ENCODE results near the gene RAP2C. TPM values are rescaled to one million over a fixed set of nuclear protein-coding genes. Genes with fewer than 3 reads are reported as not detected.
A peak's percentile ranks its signal among the peaks of the same experiment; 100 is the strongest.
"Not testable (repeated sequence)": the region's sequence is repeated elsewhere in the genome, so short reads cannot be mapped to it uniquely, and the experiment has no call there.

Gene RAP2C
- total RNA-seq, 1 donor from 2014 or later = 15.5 TPM

GRCh38 chrX:132200976-132201375, 18.3 kb downstream of the RAP2C start:
- DNase-seq (ENCODE audit: low read depth, low spot score) = no peak

DNA sequence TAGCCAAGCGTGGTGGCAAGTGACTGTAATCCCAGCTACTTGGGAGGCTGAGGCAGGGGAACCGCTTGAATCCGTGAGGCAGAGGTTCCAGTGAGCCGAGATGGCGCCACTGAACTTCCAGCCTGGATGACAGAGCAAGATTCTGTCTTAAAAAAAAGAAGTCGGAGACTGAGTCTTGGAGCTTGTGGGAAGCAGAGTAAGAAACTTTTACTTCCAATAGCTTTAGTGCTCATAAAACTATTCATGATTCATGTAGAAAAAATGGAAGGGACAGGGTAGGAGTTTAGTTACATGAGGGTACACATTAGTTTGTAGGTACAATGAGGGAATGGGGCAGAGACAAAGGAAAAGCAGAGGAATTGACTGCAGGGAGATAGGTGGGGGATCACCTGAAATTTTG, 19.3 kb downstream of the RAP2C start:
- DNase-seq (ENCODE audit: low read depth, low spot score) = no peak

DNA sequence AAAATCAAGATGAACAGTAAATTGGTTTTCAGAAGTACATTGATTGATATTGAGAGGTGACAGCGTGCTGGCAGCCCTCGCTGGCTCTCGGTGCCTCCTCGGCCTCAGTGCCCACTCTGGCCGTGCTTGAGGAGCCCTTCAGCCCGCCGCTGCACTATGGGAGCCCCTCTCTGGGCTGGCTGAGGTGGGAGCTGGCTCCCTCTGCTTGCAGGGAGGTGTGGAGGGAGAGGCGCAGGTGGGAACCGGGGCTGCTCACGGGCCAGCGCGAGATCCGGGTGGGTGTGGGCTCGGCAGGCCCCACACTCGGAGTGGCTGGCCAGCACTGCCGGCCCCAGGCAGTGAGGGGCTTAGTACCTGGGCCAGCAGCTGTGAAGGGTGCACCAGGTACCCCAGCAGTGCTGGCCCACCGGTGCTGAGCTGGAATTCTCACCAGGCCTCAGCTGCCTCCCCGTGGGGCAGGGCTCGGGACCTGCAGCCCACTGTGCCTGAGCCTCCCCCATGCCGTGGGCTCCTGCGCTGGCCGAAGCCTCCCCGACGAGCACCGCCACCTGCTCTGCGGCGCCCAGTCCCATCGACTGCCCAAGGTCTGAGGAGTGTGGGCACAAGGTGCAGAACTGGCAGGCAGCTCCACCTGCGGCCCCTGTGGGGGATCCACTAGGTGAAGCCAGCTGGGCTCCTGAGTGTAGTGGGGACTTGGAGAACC, 25.2 kb downstream of the RAP2C start:
- no peak for DNase-seq (ENCODE audit: low read depth, low spot score)

DNA sequence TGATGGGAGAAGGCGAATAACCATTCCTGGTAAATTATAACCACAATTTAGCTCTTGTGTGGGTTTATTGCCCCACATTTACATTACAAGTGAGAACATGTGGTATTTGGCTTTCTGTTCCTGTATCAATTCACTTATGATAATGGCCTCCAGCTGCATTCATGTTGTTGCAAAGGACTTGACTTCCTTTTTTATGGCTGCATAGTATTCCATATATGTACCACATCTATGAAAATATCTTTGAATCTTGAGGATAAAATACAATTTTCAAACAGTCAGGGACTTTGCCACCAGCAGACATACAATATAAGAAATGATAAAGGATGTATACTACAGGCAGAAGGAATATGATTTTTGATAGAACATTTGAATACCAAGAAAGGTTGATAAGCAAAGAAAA, 27.3 kb downstream of the RAP2C start:
- DNase-seq (ENCODE audit: low read depth, low spot score) = no peak

DNA sequence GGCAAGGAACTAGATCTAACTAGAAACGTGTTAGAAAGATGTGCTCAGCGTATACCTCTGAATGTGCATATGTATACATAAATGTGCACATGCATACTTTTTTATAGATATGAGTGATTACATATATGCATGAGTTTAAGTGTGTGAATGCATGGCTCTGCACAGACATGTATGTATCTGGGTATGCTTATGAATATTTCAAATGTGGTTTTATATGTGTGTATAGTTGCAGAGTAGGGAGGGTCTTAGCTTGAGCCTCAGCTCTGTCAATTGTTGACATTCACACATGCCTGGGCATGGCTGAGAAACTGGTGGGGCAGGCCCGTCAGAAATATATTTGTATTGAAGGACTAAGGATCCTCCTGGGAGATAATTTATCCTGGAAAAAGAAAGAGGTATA, 31.1 kb downstream of the RAP2C start:
- no peak for DNase-seq (ENCODE audit: low read depth, low spot score)

GRCh38 chrX:132187451-132187850, 31.8 kb downstream of the RAP2C start:
- DNase-seq (ENCODE audit: low read depth, low spot score) = peak; percentile 48

- DNase-seq (ENCODE audit: low read depth, low spot score) = no peak
Measured at GRCh38 chrX:132184871-132185270, 34.4 kb downstream of the RAP2C start.

GRCh38 chrX:132181364-132181763, 37.9 kb downstream of the RAP2C start:
- DNase-seq (ENCODE audit: low read depth, low spot score) = no peak

- DNase-seq (ENCODE audit: low read depth, low spot score) = no peak
Measured at GRCh38 chrX:132180929-132181328, 38.3 kb downstream of the RAP2C start.

DNA sequence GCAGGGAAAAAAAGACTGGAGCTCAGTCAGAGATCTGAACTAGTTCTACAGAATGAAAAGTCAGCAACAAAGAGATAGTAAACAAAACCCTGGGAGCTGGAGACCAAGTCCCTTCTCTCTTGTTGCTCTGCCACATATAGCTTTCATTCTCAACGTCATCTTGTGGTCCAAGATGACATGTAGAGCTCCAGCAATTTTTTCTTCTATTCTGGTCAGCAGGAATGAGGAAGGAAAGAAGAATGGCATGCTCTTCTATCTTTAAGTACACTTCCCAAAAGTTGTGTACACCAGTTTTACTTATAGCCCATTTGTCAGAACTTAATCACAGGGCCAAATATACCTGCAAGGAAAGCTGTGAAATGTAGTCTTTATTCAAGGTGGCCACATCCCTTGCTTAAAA, 45.6 kb downstream of the RAP2C start:
- DNase-seq (ENCODE audit: low read depth, low spot score) = no peak

GRCh38 chrX:132171881-132172280, 47.4 kb downstream of the RAP2C start:
- DNase-seq (ENCODE audit: low read depth, low spot score) = no peak

DNA sequence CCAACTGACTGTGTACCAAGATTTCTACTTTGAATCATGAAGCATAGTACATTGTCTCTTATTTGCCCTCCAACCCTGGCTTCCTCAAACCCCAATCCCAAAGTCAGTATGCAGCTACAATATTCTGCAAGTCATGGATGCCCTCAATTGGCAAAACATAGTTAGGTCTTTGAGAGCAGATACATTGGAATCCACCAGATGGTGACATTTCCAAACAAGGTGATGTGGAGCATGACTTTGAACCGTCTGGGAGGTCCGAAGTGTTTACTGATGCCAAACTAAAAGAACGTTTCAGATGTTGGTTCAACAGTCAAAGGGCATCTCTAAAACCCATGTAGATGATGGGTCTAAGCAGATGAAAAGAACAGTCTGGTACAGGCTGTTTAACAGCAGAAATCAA, 47.8 kb downstream of the RAP2C start:
- DNase-seq (ENCODE audit: low read depth, low spot score) = no peak

DNA sequence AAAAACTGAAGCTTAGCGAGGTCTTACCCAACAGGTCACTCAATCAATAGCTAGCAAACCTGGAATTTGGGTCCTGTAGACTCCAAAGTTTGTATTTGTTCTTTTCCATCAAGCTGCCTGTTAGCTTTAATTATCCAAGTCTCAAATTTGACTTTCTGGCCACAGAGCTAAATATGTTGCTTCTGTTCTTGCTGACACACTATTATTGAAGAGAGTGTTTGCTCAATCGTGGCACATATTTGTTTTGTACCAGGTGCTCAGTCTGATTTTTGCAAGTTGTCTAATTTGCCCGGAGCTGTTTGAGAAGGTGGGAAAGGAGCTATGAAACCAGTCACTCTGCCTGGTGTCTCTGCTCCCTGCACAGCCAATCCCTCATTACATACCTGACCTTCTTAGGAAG, 49.7 kb downstream of the RAP2C start:
- no peak for DNase-seq (ENCODE audit: low read depth, low spot score)

- DNase-seq (ENCODE audit: low read depth, low spot score) = no peak
Measured at GRCh38 chrX:132165651-132166050, 53.6 kb downstream of the RAP2C start.

GRCh38 chrX:132165005-132165404, 54.2 kb downstream of the RAP2C start:
- DNase-seq (ENCODE audit: low read depth, low spot score) = no peak

DNA sequence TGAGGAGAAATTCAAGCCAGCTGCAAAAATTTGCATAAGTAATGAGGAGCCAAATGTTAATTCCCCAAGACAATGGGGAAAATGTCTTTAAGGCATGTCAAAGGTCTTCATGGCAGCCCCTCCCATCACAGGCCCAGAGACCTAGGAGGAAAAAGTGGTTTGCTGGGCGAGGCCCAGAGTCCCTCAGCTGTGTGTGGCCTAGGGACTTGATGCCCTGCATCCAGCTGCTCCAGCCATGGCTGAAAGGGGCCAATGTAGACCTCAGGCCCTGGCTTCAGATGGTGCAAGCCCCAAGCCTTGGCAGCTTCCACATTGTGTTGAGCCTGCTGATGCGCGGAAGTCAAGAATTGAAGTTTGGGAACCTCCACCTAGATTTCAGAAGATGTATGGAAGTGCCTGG, 56.2 kb downstream of the RAP2C start:
- not testable (repeated sequence) for DNase-seq (ENCODE audit: low read depth, low spot score)

DNA sequence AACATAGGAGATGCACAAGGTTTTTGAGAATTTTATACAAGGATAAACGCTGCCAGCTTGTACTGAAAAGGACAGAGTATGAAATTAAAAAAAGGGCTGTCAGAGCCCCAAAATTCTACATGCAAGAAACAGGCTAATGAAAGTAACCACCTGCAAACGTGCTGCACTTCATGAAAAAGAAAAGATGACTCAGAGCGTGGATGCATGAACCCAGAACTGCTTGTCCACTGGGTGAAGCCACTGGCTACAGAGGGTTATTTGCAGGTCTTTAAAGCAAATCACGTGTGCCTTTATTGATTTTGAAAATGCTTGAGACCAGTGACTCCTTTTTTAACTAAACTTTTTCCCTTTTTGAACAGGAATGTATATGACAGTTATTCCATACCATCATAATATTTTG, 66.1 kb downstream of the RAP2C start:
- no peak for DNase-seq (ENCODE audit: low read depth, low spot score)

Other genes starting within 250 kb of the RAP2C start
- gene STK26, start 196.1 kb downstream of the RAP2C start, total RNA-seq = 0.33 and 7.7 TPM in 2 replicates
- gene FRMD7, start 91.4 kb downstream of the RAP2C start, total RNA-seq = not detected in 2 replicates

Measured in pulmonary artery endothelial cell (primary cell).